Erythroblast (primary cell): ENCODE measurements around the gene CHFR.
"Not testable (repeated sequence)": the region's sequence is repeated elsewhere in the genome, so short reads cannot be mapped to it uniquely, and the experiment has no call there.

Experiments
- DNase-seq, 2 experiments: peaks; one replicate each; lab custom pipeline; 2025; lab: John Stamatoyannopoulos, UW
- GATA1 ChIP-seq: IDR thresholded peaks from 2 replicates; pipeline ENCODE4 v1.6.1; 2011; ENCODE audit warnings: low read depth, mild to moderate bottlenecking, control low read depth, low read length, moderate library complexity
- POLR2A ChIP-seq: IDR thresholded peaks from 2 replicates; pipeline ENCODE4 v1.6.1; 2011; ENCODE audit warnings: mild to moderate bottlenecking, low read length

CHFR gene

DNA sequence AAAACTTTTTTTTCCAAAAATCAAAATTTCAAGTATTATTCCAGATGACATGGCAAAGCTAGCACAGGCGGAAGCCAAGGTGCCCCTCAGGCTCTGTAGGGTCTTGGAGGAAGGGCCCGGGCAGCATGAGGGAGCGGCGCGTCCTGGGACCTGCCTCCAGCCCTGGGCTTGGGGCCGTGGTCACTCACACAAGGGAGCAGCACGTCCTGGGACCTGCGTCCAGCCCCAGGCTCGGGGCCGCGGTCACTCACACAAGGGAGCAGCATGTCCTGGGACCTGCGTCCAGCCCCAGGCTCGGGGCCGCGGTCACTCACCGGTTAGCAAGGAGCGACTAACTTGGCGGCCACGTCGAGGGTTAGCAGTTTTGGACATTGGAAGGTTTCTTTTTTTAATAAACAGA, 46.9 kb downstream of the CHFR start:
- no peak for TF ChIP-seq GATA1
- TF ChIP-seq POLR2A: no peak
- no peak for DNase-seq

DNA sequence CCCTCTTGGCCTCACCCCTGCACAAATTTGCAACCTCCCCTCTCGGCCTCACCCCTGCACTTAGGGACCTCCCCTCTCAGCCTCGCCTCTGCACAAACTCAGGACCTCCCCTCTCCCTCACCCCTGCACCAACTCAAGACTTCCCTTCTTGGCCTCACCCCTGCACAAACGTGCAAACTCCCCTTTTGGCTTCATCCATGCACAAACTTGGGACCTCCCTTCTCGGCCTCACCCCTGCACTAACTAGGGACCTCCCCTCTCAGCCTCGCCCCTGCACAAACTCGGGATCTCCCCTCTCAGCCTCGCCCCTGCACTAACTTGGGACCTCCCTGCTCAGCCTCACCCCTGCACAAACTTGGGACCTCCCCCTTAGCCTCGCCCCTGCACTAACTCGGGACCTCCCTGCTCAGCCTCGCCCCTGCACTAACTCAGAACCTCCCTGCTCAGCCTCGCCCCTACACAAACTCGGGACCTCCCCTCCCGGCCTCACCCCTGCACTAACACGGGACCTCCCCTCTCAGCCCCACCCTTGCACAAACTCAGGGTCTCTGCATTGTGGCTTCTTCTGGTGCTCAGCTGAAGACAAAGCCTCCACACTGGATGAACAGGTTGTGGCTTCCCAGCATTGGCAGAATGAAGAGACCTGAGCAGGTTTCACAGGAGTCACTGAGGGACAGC, 47.7 kb downstream of the CHFR start:
- DNase-seq: peak in 1 of 2 experiments; percentile 59
- TF ChIP-seq GATA1 (no peak), POLR2A (no peak)

DNA sequence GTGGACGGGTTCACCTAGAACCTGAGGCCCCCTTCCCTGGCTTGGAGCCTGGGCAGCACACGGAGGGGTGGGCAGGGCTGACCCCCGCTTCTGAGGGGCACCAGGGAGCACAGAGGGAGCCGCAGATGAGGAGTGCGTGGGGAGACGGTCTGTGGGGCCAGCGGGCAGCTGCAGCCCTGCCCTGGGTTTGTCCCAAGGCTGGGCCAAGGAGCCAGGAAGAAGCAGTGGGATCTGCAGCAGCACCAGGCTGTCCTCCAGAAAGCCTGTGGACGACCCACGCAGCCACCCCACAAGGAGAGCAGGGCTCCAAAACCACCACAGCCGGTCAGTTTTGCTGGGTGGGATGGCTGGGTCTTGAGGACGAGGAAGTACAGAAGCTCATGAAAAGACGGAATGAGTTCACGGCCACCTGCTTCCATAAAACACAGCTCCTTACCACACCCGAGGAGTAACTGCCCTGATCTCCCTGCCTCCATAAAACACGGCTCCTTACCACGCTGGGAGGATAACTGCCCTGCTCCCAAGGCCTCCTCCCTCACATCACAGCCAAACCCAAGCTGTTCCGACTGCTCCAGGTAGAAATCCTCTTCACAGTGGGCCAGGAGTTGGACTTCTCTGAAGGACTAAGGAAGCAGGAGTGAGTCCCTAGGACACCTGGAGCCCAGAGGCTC, 48.9 kb downstream of the CHFR start:
- DNase-seq: no peak
- TF ChIP-seq GATA1 (no peak), POLR2A (no peak)

DNA sequence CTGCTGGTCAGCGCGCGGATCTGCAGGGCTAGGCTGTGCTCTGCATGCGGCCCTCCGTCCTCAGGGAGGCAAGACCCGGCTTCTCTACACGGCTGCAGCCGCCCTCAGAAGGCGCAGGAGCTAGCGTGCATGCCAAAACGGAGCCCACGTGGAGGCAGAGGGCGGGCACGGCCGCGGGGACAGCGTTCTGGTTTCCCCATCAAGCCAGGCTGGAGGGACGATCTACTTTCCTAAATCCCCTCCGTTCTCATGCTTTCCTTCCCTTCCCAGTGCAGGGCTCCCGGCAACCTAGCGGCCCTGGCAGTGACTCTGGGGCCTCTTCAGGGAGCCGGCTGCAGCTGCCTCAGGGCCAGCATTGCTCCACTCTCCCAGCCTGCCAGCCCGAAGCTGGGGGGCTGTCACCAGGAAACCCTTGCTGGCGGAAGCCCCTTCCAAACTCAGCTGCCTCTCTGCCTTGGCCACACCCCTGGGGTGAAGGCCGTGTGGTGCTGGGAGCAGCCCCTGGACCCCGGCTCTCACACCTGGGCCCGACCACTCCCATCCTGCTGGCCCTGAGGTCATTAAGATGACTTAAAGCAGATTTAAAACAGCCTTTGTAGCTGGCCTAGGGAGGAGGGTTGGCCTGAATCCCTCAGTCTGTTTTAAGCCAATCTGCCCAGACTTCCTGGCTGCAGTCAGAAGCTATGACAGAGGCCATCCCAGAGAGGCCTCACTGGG, 49.6 kb downstream of the CHFR start:
- no peak for TF ChIP-seq POLR2A
- TF ChIP-seq GATA1: no peak

DNA sequence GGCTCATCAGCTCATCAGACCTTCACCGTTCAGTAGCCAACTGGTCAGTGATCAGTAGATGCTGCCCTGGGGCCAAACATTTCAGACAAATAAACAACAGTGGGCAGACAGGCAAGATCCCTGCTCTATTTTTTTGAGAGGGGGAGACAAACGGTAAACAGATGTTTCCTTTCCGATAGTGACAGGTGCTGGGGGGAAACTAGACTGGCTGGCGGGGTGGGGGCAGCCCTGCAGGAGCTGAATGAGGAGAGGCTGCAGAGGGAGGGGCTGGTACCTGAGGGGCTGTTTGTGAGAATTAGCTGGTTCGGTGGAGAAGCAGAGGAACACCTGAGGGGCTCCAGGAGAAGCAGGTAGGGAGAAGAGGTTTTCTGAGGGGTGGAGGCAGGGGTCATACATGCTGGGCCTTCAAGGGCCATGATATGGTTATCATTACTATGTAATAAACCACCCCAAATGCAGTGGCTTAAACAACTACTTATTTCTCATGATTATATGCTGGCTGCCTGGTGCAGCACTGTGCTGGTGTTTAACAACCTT, 50.5 kb downstream of the CHFR start:
- TF ChIP-seq GATA1 (no peak), POLR2A (no peak)
- no peak for DNase-seq

More for the DNA sequence above, 49.6 kb downstream of the CHFR start:
- no peak for DNase-seq

DNA sequence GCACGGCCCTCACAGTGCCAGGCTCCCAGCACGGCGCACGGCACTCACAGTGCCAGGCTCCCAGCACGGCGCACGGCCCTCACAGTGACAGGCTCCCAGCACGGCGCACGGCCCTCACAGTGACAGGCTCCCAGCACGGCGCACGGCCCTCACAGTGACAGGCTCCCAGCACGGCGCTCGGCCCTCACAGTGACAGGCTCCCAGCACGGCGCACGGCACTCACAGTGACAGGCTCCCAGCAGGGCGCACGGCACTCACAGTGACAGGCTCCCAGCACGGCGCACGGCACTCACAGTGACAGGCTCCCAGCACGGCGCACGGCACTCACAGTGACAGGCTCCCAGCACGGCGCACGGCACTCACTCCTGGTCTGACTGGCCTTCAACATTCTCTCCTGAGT, 51.2 kb downstream of the CHFR start:
- not testable (repeated sequence) for DNase-seq

DNA sequence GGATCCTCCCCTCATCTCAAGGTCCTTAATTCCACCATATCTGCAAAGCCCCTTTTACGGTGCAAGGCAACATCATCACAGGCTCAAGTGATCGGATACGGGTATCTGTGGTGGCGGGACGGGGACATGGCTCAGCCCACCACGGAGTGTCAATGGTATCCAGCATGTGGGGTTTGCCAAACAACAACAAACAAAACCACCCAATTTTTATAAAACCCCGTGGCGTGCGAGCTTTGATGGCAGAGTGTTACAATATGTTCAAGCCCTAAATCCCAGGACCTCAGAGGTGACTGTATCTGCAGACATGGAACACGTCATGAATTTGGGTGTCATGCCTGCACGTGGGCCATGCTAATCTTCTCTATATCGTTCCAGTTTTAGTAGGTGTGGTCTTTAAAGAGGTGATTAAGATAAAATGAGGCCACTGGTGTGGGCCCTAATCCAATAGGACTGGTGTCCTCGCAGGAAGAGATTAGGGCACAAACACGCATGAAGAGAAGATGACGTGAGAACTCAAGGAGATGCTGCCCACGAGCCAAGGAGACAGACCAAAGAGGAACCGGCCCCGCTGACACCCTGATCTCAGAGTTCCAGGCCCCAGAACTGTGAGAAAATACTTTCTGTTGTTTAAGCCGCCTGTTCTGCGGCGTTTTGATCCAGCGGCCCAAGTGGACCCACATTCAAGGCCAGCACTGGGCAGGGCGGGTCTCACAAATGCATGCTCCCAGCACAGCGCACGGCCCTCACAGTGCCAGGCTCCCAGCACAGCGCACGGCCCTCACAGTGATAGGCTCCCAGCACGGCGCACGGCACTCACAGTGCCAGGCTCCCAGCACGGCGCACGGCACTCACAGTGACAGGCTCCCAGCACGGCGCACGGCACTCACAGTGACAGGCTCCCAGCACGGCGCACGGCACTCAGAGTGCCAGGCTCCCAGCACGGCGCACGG, 52.1 kb downstream of the CHFR start:
- peak; percentile 83 to 91 for DNase-seq
- TF ChIP-seq POLR2A: no peak
- TF ChIP-seq GATA1: no peak

DNA sequence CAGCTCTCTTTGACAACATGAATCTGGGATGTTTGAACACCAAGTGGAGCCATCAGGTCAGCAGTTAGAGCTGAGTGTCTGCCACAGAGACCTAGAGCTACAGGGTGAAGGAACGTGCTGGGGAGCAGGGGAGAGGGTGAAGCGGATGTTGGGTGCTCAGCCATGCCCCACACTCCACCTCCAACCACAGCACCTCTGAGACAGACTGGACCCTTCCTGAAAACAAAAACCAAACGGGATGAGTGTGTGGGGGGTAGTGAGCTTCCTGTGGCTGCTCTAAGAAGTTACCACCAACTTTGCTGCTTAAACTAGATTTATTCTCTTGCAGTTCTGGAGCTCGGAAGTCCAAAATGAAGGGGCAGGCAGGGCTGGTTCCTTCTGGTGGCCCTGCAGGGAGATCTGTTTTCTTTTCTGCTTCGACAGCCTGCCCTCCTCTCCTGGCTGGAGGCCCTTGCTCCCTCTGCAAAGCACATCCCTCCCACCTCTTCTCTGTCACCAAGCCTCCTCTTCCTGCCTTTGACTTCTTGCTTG, 53.2 kb downstream of the CHFR start:
- DNase-seq: no peak
- TF ChIP-seq GATA1 (no peak), POLR2A (no peak)

DNA sequence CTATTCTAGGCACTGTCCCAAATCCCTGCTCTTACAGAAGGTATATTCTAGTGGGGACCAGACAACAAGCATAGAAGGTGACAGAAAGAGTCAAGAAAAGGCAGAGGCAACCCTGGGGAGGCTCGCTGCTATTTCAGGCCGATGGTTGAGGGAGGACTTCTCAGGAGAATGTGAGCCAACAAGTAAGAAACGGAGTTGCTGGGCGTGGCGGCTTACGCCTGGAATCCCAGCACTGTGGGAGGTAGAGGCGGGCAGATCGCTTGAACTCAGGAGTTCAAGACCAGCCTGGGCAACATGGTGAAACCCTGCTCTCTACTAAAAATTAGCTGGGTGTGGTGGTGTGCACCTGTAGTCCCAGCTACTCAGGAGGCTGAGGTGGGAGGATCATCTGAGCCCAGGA, 54.1 kb downstream of the CHFR start:
- no peak for TF ChIP-seq POLR2A
- TF ChIP-seq GATA1: no peak
- no peak for DNase-seq

DNA sequence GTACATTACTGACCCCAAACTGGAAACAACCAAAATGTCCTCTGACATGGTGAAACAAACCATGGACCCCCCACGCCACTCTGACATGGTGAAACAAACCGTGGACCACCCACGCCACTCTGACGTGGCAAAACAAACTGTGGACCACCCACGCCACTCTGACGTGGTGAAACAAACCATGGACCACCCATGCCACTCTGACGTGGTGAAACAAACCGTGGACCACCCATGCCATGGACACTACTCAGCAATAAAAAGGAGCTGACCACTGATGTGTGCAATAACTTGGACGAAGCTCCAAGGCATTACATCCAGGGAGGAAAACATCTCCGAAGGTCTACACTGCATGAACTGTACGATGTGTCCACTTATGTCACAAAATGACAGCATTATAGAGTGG, 55.6 kb downstream of the CHFR start:
- TF ChIP-seq POLR2A (no peak), GATA1 (no peak)
- DNase-seq: no peak

DNA sequence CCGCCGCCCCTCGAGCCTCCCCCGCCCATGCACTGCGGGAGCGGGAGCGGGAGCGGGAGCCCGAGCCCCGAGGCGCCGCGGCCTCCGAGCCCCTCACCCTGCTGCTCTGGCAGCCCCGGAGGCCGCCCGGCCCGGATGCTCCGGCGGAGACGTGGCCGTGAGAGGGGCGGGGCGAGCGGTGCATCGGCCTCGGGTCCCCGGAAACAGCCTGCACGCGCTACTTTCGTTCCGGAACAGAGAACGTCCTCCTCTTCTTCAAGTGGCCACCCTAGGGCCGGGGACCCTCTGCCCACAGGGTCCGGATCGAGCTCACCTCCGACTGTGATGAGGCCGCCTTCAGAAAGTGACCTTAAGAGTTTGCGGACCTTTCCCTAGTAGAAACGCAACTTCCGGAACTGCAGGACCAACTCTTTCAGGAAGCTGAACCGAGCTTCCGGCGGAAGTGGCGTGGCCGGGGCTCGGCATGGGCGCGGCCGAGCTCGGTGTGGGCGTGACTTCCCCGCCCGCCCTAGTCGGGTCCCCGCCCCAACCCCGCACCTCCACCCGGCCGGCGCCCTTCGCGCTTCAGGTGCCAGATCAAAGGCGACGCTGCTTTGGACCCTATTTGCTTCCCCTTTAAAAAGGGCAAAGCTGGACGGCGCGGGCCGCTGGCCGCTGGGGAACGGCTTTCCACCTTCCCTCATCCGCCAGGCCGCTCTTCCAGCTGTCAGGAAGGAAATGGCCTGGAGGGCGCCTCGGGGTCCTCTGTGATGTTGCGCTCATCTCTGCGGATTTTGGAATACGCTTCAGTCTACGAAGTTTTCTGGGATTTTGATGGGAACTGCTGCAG, 58.5 kb downstream of the CHFR start, which contains the start of gene GOLGA3:
Gene GOLGA3, minus strand, starts transcription at position 164 of the 829 bp plus-strand sequence. CDS start 6,741 bp downstream, outside the sequence.
- no peak for TF ChIP-seq GATA1
- peak; percentile 64 for TF ChIP-seq POLR2A
- peak; percentile 97 for DNase-seq

DNA sequence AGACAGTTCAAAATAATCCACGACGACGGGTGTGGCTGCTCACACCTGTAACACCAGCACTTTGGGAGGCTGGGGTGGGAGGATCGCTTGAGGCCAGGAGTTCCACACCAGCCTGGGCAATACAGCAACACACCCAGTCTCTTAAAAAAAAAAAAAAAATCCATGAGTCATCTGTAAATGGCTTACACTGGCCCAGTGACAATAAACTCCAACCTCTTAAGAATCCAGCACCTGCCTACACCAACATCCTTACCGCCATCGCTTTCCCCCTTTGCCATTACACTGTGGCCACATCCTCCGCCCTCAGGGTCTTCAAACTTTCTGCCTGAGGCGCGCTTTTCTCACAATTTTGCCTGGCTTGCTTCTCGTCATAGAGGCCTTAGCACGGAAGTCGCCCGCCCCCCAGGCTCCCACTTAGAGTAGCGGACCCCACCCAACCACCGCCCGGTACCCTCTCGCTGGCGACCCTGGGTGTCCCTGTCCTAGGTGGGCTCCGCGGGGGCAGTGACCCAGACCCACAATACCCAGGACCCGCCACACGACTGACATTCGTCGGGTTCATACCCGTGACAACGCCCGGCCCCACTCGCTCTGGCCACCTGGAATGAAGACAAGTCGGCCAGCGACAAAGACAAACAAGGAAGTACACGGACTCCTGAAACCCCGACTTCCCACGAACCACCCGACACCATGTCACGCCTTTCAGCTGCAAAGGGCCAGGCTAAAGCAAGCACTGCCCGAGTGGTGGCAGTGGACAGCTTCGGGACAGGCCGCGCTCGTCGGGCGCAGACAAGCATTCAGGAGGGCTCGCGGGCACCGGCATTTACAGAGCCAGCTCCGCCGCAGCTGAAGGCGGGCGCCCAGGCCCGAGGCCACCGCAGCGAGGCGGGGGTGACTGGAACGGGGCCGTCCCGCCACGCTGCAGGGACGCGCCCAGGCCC, 59.4 kb downstream of the CHFR start:
- DNase-seq: peak; percentile 73 to 82
- no peak for TF ChIP-seq POLR2A
- no peak for TF ChIP-seq GATA1
